Stimulated activated CD4-positive, alpha-beta T cell treated with anti-CD3 and anti-CD28 coated beads, Interleukin-1b, Interleukin-23, amount 100 ng/mL, for 1 hour (primary cell): Measurements from ENCODE around the gene PHLDA3.
"Not testable (repeated sequence)": the region's sequence is repeated elsewhere in the genome, so short reads cannot be mapped to it uniquely, and the experiment has no call there.

Experiments
- DNase-seq, 2 donors: peaks; one replicate each; pipeline ENCODE4 v3.0.0-alpha.2; 2020; ENCODE audit warnings: low read depth in 2 of 2

PHLDA3 gene

DNA sequence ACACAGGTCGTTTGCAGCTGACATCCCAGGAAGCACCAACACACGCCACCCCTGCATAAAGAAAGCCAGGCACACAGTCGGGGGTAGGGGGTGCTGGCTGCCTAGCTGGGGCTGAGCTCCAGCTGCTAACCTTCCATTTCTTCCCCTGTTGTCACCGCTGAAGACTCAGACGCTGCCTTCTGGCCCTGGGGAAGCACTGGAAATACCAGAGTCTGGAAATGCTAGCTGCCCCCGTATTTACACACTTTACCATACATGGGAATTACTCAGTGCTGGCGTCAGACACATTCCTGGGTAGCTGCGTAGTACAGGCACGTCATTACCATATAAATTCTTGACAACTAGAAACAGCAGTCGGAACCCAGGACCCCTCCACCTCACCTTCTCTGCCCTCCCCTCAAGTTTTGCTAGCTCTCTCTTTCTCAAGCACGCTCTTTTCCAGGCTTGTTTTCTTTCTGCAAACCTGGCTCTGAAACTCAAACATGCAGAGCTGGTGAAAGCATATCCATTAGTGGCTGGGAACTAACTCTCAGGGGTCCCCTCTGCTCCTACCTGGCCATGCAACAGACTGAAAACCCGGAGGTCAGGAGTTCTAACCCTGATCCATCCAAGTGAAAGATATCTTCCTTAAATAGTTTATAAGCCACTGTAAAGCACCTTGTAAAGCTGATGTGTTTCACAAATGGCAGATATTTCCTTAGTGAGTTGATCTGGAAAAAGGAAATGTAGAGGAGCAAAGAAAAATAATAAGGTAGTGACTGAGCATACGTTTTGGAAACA lies 34.6 kb upstream of the PHLDA3 start:
- DNase-seq = no peak

DNA sequence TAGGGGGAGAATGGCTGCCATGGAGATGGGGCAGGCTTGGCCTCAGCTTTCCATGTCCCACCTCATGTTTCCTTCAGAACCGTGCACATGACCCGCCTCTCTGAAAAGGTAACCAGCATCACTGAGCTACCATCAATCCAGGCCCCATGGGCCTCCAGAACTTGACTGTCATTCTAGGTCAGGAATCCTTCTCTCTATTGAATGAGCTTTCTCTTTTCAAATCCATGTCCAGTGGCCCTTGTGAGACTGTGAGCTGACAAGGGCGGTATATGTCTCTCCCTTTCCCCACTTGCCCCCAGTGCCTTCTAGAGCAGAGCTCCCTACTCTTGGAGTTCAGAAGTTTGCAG lies 33.5 kb upstream of the PHLDA3 start:
- DNase-seq = no peak

DNA sequence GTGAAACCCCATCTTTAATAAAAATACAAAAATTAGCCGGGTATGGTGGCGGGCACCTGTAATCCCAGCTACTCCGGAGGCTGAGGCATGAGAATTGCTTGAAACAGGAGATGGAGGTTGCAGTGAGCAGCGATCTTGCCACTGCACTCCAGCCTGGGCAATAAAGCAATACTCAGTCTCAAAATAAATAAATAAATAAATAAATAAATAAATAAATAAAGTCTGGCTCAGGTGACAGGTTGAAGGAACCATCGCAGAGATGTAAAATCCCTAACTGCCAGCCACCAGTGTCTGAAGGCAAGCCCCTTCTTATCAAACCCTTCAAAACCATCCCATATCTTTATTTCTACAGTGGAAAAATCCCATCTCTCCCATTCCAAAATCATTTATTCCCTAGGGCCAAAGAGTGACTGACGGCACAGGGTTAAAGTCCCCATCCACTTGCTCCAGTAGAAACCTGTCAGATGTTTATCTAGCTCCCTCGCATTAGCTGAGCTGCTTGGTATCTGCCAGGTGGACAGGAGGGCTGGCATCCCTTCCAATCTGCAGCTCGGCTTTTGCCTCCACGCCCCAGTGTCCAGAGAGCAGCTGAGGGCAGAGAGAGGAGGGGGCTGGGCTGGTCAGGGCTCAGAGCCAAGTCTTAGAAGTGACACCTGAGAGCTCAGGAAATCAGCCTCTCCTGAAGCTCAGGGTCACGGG lies 33.0 kb upstream of the PHLDA3 start:
- DNase-seq = no peak

DNA sequence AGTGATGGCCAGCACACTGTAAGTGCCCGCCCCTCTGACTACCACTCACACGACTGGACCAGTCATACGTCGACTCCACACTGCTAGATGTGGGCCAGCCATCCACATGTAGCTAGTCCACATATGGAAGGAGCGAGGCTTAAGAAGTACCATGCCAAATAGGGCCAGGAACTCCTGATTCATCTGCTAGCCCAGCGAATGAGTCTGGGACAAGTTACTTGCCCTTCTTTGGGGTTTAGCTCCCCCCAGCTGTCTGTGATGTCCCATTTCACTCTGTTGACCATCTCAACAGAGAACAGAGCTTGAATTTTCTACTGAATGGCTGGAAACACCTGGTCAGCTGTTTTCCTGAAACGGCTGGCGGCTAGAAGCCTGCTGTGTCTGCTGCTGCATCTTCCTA lies 32.2 kb upstream of the PHLDA3 start:
- no peak for DNase-seq

DNA sequence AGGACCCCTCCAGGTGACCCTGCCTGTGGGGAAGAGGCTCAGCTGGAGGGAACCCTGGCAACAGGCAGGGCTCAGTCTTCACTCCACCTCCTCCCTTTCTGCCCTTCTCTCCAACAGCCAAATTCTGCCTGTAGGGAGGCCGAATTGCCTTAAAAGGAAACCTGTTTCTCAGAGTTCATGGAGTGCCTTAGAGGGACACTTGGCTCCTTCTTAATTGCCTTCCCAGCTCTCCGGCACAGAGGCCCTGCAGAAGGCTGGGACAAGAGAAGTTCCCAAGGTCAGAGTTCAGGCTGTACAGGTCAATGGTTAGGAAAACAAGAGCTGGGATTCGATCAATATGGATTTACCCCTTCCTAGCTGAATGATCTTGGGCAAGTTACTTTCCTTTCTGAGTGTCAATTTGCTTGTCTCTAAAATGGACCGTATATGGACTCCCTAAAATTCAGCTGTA lies 31.7 kb upstream of the PHLDA3 start:
- DNase-seq = no peak

DNA sequence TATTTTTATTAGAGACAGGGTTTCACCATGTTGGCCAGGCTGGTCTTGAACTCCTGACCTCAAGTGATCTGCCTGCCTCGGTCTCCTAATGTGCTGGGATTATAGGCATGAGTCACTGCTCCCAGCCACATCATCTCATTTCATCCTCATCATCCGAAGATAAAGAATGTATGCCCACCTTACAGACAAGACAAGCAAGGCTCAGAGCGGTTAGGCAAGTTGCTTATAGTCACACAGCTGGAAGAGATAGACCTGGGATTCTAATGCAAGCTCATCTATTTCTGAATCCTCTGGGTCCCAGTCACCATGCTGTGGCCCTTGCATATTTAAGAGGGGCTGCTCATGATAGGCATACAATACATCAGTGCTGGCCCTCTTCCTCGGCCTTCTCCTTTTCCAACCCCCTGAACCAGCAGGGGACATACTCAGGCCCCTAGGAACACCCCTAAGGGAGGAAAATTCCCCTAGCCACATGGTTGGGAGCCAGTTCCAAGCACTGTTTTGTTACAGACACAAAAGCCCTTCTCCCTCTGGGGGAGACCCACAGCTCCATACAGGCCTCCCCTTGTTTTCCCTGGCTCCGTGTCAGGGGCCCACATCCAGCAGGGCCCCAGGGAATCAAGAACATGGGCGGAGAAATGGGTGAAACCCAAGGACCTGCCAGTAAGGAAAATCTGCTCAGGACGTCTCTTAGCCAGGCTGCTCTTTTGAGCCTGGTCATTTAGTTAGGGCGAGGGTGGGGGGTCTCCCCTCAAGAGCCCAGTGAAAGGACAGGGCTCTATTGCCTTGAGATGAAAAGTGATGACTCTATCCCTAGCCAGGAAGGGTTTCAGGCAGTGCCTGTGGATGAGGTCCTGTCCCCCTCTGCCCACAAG lies 31.0 kb upstream of the PHLDA3 start:
- DNase-seq = no peak

DNA sequence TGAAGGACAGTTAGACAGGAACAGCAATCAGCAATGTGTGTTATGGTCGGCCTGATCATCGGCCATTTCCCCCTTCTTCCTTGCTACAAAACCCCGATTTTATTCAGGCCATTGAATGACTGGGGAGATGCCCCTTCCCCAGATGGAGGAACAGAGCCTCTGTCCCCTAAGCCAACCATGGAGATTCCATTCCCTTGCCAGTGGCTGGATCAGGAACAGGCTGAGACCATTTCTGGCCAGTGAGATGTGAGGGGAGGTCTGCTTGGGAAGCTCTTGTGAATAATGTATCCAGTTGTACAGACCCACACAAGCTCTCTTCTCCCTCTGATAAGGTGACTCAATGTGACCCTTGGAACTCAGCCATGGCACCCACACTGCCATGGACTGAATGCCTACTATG lies 30.2 kb upstream of the PHLDA3 start:
- no peak for DNase-seq

DNA sequence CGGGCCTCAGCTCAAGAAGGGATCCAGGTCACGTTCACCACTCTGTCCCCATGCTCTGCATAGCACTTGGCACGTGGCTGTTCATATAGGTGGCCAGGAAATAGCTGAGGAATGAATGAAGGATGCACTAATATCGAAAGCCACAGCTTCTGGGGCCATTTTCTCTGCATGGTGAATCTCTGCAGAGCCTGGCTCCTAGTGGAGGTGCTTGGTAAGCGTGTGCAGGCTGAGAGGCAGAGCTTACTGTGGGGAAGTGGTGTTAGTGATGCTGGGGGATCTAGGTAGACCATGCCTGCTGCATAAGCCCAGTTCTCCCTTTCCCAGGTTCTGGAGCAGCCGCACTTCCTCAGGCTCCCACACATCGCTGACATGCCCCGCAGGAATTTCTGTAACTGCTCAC lies 29.6 kb upstream of the PHLDA3 start:
- no peak for DNase-seq

DNA sequence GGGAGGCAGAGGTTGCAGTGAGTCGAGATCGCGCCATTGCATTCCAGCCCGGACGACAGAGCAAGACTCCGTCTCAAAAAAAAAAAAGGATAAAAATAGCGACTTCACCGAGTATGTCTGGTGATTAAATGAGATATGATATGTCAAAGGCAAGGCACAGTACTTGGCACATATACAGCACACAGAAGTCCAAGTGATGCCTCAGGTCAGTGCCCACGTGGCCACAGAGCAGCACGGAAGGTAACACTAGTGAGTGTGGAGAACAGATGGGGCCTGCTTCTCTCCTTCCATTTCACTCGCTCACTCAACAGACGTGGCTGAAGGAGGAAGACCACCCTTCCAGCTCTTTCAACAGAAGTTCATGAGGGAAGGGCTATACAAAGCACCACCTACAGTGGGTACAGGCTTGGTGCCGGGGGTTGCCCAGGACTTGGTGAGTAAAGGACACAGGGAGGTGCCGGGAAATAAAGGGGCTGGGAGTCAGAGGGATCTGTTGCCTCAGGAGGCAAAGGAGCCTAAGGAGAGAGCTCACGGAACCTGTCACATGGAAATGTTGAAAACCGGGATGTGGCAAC lies 29.0 kb upstream of the PHLDA3 start:
- no peak for DNase-seq

DNA sequence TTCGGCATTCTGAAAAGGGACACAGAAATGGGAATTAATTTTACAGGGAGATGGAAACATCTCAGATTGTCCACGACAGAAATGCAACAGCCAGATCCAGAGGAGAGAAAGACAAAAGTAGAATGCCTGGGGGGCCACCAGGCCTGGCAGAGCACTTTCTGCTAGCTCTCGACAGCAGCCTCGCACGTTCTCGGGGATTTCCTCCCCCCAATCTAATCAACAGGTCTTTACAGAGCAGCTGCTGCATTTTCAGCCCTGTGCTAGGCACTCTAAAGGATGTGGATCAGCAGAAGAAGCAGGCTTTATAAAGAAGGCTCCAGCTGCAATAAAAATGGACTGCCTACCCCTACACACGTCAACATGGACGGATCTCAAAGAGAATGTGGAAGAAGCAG lies 27.3 kb upstream of the PHLDA3 start:
- no peak for DNase-seq

DNA sequence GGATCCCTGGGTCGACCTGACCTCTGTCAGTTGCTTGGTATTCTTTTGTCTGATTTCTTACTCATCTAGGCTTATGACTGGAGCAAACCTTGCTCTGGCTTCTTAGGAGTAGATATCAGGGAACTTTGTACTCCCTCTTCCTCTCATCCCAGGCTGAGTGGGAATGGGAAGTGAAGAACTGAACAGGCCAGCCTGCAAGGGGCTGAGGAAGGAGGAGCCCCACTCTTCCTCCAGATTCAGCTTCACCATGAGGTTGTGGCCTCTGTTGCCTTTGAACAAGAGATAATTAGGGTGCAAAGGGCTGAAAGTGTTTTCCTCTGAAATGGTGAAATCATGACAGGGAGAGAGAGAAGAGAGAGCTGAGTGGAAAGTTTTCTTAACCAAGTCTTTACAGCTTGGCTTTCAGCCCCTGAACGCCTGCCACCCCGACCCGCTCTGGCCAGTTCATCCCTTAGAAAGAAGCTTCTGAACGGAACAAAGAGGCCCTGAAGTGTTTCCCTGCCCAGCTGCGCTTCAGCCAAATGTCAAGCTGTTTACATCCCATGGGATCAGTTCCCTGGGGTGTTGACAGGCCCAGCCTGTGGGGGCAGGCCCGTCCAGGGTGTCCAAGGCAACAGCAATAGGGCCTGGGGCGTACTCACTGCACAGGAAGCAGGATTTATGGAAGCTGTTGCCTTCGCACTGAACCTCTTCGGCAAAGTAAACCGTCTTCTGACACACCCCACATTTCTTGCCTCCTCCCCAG lies 26.7 kb upstream of the PHLDA3 start:
- DNase-seq = no peak

DNA sequence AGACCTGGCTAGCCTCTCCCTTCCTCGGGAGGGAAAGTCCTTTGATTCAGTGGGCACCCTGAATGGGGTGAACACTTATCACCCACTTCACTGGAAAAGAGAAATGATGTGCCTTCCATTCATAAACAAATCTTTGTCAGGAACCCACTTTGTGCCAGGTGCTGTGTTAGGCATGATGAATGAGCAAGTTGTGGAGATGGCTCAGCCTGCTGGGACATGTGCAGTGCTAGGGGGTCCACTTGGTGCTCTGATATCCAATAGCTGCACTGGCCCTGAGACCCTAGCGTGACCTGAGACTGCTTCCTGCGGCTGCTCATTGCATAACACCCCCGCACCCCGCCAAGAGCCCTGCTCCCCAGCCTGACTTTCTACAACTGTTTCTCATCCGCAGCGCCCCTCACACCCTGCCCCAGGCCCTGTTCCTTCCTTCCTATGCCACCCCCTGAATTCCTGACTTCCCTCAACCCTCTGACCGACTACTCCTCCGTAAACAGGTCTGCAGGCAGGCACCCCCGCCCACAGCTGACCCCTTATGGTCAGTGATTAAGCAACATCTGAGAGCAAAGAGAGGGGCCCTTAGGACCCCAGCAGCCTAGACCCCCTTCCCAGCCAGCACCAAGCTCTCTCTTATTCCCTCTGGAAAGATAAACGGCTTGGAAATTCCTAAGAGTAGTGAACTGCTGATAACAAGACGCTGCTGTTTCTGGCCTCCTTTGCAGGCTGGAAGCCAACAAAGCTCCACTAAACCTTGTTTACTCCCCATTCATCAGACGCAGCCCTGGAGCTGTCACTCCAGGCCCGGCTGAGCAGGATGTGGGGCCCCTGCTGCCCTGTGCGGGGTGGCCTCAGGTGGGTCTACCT lies 25.0 kb upstream of the PHLDA3 start:
- no peak for DNase-seq

DNA sequence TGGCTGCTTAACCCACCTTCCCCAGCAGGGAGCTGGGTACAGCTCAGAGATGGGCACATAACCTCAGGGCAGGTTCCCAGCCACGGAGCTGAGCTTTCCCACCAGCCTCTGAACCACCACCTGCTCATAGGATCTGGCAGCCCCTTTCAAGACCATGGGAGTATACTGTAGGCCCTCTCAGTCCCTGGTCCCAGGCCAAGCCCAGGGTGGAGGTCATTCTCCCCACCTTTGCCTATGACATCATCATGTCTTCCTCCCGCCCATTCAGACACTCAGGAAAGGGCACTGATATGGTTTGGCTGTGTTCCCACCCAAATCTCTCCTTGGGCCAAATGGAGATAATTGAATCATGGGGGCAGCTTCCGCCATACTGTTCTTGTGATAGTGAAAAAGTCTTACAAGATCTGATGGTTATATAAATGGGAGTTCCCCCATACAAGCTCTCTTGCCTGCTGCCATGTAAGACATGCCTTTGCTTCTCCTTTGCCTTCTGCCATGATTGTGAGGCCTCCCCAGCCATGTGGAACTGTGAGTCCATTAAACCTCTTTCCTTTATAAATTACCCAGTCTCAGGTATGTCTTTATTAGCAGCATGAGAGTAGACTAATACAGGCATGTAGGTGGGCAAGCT lies 24.2 kb upstream of the PHLDA3 start:
- DNase-seq = not testable (repeated sequence)

DNA sequence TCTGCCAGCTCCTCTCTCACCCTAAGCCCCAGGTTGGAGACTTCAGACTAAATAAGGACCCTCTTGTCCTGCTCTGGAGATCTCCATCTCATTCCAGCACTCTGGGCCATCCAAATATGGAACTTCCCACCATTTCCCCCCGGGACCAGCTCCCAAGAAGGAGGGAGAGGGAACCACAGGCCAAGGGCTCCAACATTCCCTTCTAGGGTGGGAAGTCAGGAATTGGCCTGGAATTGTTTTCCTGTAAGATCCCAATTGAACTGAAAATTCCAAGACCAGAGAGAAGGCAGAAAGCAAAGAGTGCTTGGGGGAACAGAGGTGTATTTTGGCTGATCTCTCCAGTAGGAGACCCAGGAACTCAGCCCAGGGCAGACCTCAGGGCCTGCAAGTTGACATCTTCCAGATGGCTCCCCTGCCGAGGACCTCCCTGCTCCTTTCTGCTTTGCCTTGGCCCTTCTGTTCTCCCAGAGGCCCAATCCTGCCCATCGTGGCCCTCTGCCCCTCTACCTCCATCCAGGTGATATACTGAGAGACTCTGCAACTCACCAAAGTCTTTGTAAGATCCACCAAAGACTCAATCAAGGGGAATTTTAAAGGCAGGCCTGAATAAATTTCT lies 23.0 kb upstream of the PHLDA3 start:
- no peak for DNase-seq

DNA sequence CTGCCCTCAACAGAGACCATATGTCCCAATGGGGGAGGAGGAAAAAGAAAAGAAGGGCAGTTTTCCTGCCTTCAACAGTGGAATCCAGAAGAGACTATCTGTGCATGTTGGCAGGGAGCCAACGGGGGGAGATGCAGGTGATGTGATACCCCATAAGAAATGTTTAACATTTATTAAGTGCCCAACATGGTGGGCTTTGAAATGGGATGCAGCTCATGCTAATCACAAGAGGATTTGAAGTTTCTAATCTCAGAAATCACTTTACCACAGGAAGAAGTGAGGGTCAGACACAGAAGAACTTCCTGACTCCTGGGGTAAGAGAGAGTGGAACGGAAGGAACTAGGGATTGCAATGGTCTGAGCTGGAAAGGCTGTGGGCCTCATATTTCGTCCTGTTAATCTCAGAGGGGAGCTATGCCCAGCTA lies 21.7 kb upstream of the PHLDA3 start:
- DNase-seq = no peak

DNA sequence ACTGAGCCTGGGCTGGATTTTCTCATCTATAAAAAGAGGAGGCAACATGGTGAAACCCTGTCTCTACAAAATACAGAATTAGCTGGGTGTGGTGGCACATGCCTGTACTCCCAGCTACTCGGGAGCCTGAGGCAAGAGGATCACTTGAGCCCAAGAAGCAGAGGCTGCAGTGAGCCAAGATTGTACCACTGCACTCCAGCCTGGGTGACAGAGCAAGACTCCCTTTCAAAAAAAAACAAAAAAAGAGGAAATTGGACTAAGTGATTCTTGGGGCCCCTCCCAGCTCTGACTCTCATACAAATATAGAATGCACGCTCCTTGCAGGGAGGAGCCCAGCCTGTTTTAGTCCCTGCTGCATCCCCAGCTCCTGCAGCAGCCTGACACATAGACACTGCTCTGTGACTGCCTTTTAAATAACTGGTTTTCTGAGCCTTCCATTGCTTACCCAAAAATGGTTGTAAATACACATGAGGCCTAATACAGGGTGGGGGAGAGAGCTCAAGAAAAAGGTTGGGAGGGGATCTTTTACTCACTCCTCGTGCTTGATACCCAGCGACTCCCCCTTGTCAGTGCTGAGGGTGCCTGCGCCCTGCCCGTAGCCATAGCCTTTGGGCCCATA lies 20.8 kb upstream of the PHLDA3 start:
- DNase-seq = no peak

DNA sequence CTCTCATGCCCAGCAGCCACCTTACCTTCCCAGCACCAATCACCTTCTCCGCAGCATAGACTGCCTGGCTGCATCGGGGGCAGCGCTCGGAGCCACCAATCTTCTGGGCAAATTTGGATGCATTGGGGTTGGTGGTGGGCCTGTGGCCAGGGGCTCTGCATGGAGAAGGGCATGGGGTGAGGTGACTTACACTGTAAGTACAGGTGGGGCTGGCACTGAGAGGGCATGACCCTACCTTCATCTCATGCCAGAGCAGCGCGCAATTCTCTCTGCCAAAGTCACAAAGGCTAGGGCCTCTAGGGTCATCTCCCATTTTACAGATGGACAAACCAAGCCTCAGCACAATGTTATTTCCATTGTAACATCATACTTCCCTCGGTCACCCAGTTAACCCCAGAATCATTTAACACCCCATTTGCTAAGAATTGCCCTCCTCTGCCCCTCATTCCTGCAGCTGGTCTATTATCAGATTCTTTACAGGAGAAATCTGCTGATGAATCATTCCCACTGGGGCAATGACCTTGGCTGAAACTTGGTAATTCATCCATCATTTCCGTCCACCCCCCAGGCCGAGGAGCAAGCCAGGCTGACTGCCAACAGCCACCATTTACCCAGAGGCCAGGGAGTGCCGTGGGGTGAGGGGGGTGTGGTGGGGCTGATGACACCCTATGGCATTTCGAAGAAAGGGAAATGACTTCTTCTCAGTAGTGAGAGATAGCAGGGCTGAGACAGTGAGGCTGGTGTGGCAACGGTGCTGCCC lies 20.0 kb upstream of the PHLDA3 start:
- DNase-seq = no peak

DNA sequence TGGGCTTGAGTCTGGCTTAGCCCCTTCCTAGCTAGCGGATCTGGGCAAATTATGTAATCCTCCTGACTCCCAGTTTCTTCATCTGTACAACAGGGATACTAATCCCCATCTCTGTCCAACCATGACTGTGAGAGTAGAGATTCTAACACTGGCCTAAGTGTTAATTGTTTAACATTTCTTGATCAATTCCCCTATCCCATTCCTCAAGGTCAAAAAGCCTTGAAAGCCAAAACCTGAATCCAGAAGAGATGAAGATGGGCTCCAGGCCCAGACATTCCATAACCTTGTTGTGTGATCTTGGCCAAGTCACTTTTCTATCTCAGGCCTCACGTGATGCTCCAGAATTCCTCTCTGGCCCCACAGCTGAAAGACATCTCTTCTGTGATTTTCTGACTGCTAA lies 18.8 kb upstream of the PHLDA3 start:
- no peak for DNase-seq
